Measurements from ENCODE around the gene SRD5A1. TPM values are rescaled to one million over a fixed set of nuclear protein-coding genes. Genes with fewer than 3 reads are reported as not detected.

The SRD5A1 gene
- total and polyA plus RNA-seq, 11 donors: 0.80 to 6.7 (median 3.8) TPM

- H3K9me3 ChIP-seq: no peaks in the 10 kb centered on the region
- intact Hi-C loops (cut with DNase I): loop anchor here in 1 of 10 donors (10.0 kb wide), 1 partner anchor 232 kb away; the partner anchor contains the start of gene MED10
- 84 to 94% (median 93%) methylated on average over 9 of the region's 9 CpGs for WGBS, 4 donors
- H3K4me1 ChIP-seq: peaks cover 0 to 4% (median 0%) of the 10 kb centered on the region in 12 donors
- ATAC-seq (no peak), DNase-seq (no peak)
- no peaks in the 10 kb centered on the region for H3K27me3 ChIP-seq
- peaks cover 0 to 100% (median 100%) of the 10 kb centered on the region in 9 donors for H3K36me3 ChIP-seq
- TF ChIP-seq POLR2A (IDR thresholded peaks at IDR 0.05) (no peak), CTCF (IDR thresholded peaks at IDR 0.05) (no peak)
- H3K4me3 ChIP-seq: no peak overlapping the region
- H3K27ac ChIP-seq: no peak overlapping the region
These were observed 26.2 kb upstream of the SRD5A1 start for GRCh38 chr5:6606884-6607558.

GRCh38 chr5:6607559-6607936 lies 25.7 kb upstream of the SRD5A1 start:
- H3K4me1 ChIP-seq: peaks cover 0 to 4% (median 0%) of the 10 kb centered on the region in 12 donors
- H3K27me3 ChIP-seq: no peaks in the 10 kb centered on the region
- intact Hi-C loops (cut with DNase I): loop anchor here in 1 of 10 donors (10.0 kb wide), 1 partner anchor 233 kb away; the partner anchor contains the start of gene MED10
- DNase-seq (no peak), ATAC-seq (peak in 1 of 4 donors; percentile 37)
- H3K9me3 ChIP-seq: no peaks in the 10 kb centered on the region
- no peak overlapping the region for H3K27ac ChIP-seq
- TF ChIP-seq CTCF (IDR thresholded peaks at IDR 0.05): no peak
- no peak for TF ChIP-seq POLR2A (IDR thresholded peaks at IDR 0.05)
- WGBS, 4 donors: 80 to 93% (median 90%) methylated on average over 5 of the region's 5 CpGs
- H3K36me3 ChIP-seq: peaks cover 0 to 100% (median 97%) of the 10 kb centered on the region in 9 donors
- no peak overlapping the region for H3K4me3 ChIP-seq

GRCh38 chr5:6608016-6608415 lies 25.2 kb upstream of the SRD5A1 start:
- Histone ChIP-seq H3K27me3 (no peaks in the 10 kb centered on the region), H3K9me3 (no peaks in the 10 kb centered on the region), H3K36me3 (peaks cover 0 to 100% (median 97%) of the 10 kb centered on the region in 9 donors), H3K4me1 (peaks cover 0 to 4% (median 0%) of the 10 kb centered on the region in 12 donors), H3K4me3 (no peak overlapping the region), H3K27ac (no peak overlapping the region)
- intact Hi-C loops (cut with DNase I): loop anchor here in 1 of 10 donors (10.0 kb wide), 1 partner anchor 233 kb away; the partner anchor contains the start of gene MED10
- 90 to 93% (median 93%) methylated on average over 3 of the region's 3 CpGs for whole genome bisulfite sequencing, 4 donors
- DNase-seq: no peak
- no peak for TF ChIP-seq POLR2A (IDR thresholded peaks at IDR 0.05)
- no peak for TF ChIP-seq CTCF (IDR thresholded peaks at IDR 0.05)
- no peak for ATAC-seq

GRCh38 chr5:6611334-6612256 lies 21.6 kb upstream of the SRD5A1 start:
- Histone ChIP-seq H3K4me1 (no peaks in the 10 kb centered on the region), H3K9me3 (no peaks in the 10 kb centered on the region), H3K4me3 (no peak overlapping the region), H3K36me3 (peaks cover 2 to 100% (median 95%) of the 10 kb centered on the region in 9 donors), H3K27me3 (no peaks in the 10 kb centered on the region), H3K27ac (no peak overlapping the region)
- 87 to 90% (median 87%) methylated on average over 20 of the region's 20 CpGs for WGBS, 4 donors
- DNase-seq (no peak), ATAC-seq (no peak)
- intact Hi-C loops (cut with DNase I): no loop called here
- no peak for TF ChIP-seq POLR2A (IDR thresholded peaks at IDR 0.05)
- no peak for TF ChIP-seq CTCF (IDR thresholded peaks at IDR 0.05)
